RPMI8226 (cell line): ENCODE results near the gene EPHB1.

Source experiments
- DNase-seq: peaks from one replicate; pipeline ENCODE4 v3.0.0-alpha.2; 2015

Gene EPHB1

DNA sequence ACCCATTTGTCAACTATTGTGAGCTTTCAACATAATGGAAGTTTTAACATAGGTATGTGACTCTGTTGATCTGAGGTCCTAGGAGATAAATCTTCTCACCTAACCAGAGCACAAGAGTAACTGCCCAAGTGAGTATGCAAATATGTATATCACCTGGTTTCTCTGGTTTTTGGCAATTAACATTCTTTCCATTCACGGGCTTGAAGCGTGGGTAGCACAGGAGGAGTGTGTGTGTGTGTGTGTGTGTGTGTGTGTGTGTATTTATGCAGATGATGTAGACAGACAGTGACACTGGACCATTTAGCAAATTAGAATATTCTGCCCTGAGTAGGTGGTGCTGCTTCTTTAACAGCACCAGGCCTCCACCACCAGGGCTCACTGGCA lies 15.0 kb downstream of the EPHB1 start:
- no peak for DNase-seq

DNA sequence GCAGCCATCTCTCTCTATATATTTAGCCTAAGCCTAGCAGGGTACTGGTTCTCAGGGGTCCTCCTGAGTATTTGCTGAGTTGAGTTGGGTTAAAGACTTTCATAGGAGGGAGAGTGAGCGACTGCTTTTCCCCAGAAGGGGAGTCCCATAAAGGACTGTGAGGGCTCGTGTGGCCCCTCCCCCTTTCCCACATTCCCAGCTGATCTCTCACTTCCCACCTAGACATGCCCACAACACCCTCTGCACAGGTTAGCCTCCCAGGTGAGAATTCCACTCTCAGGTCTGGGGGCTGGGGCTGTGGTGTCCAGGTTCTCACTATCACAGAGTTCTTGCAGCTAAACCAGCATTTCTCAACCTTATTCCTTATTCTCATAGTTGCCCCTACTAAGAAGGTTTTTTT lies 15.8 kb downstream of the EPHB1 start:
- no peak for DNase-seq

DNA sequence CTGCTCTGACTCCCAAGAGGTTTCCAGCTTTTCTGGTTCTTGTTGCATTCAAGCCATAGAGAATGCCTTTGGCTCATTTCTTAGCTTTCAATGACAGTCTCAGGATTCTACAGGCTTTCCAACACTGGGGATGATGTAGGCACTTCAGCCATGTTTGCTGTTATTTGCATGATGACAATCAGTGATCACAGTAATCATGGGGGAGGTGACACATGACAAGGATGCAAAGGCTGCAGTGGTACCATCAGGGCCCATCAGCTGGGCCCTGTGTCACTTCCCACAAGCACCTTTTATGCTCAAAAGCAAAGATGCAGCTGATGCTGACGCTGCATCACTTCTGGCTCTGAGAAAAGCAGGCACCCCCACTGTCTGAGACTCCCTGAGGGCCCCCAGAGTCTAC lies 18.6 kb downstream of the EPHB1 start:
- DNase-seq: no peak

DNA sequence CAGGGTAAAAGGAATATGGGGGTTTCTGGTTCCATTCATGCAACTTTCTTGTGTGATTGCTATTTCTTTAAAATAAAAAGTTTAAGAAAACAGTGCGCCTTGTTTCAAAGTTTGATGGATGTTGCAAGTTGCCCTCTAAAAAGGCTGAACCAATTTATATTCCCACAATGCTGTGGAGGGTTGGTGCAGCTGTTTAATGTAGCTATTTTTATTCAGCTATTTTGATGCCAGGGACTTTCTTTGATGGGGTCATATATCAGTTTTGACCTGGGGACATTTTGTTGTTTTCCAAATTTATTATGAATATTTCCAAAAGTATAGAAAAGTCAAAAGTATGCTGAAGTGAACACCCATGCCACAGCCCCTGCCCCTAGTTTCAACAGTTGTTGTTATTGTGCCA lies 20.5 kb downstream of the EPHB1 start:
- DNase-seq: no peak

DNA sequence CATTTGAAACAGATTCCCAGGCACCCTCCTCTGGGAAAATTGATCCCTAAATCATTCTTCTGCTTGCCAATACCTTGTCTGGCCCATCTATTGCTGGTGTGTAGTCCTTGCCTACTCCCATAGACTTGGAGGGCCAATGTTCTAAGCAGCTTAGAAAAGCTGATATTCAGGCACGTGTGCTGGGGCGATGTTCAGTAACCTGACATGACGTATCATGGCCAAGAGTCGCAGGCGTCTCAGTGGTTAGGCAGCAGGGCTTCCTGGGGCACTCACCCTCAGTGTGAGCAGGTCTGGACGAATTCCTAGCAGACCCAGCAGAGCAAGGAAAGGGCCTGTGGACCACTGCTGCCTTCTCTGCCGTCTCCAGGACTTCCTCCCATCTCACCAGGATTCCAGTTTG lies 21.6 kb downstream of the EPHB1 start:
- no peak for DNase-seq

DNA sequence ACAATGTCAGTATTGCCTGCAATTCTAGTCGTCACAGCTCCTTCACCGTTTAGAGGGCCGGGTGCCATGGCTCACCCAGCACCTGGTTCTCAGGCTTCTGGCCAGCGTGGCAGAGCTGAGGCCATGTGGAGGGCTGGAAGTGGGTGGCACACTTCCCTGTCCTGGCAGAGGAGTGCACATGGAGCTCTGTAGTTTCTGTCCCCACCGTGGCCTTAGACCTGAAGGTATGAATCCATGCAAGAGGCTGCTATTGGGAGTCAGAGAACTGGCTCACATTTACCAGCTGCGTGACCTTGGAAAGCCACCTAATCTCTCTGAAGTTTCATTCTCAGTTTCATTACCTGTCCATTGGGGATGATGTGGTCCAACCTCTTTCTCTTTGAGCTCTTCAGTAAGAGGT lies 22.2 kb downstream of the EPHB1 start:
- peak; percentile 12 for DNase-seq

DNA sequence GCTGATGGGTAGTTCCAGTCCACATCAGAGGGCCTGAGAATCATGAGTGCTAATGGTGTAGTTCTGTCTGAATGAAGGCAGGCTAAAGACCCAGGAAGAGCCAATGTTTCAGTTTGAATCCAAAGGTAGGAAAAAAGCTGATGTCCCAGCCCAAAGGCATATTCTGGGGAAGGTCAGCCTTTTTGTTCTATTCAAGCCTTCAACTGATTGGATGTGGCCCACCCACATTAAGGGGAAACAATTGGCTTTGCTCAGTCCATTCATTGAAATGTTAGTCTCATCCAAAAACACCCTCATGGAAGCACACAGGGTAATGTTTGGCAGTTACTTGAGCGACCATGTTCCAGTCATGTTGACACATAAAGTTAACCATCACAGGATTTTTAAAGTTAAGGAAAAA lies 25.9 kb downstream of the EPHB1 start:
- no peak for DNase-seq

DNA sequence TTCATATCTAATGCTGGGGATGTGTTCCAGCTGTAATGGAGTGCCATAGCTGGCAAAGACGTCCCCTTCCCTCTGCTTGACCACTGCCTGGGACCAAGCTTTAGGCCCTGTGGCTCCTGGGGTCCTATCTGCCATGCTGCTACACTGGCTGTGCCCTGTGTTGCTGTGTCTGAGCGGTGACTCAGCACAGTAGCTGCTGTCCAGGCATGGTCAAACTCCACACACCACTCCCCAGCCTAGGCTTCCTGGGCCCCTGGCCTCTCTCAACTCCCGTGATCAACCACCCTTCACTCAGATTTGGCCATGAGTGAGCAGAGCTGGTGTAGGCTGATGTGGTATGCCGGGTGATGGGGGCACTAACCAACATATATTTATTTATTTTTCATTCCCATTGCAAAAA lies 27.0 kb downstream of the EPHB1 start:
- no peak for DNase-seq

DNA sequence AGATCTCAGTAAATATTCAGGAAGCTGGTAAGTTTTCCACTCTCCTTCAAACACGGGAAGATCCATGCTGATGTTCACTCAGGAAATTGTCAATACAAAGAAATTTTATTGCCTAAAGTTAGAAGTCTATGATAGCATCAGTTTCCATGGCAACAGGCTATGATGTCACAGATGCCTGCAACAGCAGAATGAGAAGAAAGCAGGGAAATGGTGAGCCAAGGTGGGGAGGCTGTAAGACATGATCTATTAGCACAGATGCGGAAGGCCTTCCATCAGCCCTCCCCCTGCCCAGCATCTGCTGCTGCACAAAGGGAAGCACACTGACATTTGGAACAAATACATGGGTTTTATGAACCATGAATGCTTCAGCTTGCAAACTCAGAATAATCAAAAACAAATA lies 28.6 kb downstream of the EPHB1 start:
- DNase-seq: no peak

DNA sequence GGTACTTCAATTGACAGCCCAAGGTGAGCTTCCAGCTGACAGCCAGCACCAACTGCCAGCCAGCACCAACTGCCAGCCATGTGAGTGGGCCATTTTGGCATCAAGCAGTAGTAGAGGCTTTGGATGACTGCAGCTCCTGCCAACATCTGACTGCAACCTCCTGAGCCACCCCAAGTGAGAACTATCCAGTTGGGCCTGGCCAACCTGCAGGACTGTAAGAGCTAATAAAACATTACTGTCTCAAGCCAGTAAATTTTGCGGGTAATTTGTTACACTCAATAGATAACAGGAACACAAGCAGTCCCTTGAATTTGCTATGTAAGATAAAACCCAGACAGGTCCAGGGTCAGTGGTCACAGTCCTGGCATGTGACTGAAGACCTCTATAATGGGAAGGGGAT lies 29.7 kb downstream of the EPHB1 start:
- no peak for DNase-seq

DNA sequence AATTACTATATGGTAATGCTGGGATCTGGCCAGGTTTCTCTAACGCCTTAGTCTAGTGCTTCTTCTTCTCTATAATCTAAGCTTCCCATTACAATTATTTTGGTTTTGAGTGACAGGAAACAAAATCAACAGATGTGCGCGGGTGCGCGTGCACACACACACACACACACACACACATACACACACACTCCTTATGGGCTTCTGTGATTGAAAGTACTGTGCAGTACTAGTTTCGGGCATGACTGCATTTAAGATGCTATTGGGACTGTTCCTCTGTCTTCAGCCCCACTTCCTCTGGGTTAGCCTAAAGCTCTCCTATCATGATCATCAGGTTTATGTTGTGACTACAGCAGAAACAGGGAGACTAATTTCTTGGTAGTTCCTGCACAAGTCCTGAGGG lies 32.2 kb downstream of the EPHB1 start:
- no peak for DNase-seq

DNA sequence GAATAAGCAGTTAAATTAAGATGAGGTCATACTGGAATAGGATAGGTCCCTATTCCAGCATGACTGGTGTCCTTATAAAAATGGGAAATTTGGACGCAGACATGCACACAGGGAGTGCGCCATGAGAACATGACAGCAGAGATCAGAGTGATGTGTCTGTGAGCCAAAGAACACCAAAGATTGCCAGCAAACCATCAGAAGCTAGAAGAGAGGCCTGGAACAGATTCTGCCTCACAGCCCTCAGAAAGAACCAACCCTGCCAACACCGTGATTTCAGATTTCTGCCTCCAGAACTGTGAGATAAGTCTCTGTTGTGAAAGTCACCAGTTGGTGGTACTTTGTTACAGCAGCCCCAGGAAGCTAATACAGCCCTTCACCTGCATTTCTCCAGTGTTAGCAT lies 34.7 kb downstream of the EPHB1 start:
- DNase-seq: no peak

DNA sequence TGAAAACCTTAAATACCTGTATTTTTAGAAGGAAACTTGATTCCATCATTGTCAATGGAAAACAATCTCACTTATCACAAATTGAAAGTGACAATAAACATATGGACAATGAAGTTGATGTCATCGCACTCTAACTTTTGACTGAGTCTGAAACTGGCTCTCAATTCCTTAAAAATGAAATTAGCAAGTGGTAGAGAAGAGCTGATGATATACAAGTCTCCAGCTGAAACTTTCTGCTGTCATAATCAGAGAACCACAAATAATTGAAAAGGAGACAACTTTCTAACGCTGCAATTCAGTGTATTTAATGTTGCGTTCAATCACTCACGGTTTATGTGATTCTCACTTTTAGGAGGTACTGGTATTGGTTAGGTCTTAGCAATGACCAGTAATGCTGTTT lies 37.5 kb downstream of the EPHB1 start:
- DNase-seq: no peak

DNA sequence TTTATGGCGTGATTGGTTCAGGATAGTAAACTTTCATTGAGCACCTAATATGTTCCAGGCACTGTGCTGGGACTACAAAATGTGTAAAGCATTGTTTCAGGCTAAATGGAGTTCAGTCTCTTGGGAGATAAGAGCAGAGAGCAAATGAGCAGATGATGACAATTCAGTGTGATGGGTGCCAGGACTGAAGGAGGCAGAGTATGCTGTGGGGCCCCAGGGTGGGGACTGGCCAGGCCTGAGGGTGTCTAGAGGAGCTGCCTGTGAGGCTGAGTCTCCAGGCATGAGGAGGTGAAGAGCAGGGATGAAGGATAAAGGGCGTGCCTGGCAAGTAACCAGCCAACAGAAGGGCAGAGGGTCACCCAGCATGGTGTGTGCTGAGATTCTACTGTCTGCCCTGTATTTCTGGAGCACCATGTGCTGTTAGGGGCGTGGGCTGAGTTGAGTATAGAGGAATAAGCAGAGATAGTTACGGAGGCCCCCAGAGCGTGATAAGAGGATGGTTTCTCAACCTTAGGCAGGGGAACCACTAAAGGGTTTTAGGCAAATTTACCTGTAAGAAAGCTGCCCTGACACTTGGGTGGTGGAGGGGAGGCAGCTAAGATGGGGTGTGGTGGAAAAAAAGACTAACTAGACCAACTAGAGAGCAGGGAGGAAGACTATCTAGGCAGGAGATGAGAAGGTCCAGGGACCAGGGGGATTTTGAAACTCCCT lies 38.5 kb downstream of the EPHB1 start:
- DNase-seq: no peak

DNA sequence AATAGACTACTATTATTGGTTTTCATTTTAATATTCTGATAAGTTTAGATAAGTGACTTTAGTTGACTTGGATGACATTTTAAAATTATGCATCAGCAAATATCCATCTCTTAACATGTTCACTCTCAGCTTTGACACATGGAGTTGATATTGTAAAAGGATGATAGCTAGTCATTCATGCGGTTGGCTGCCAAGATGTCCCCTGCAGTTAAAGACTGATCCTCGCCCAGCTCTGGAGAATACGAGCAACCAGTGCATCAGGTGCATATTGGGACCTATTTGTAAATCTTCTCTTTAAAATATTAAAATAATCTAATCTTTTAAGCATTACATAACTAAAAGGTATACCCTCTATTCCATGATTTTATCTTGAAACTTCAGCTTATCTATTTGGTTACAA lies 41.9 kb downstream of the EPHB1 start:
- no peak for DNase-seq

DNA sequence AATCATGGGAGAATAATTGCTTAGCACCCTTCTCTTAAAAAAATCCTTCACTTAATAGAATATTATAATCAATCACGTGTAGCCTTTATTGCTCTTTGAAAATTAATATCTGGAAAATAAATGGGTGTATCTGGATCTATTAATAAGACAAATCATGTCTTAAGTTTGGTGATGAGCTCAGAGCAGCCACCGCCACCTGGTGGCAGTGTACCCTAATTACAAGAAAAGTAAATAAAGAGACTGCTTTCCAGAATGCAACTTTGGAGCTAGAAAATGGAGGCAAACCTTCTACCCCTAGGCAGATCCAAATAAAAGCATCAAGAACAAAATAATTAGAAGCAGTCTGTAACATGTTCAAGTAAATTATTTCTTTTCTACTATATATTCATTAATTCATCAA lies 43.5 kb downstream of the EPHB1 start:
- DNase-seq: no peak

DNA sequence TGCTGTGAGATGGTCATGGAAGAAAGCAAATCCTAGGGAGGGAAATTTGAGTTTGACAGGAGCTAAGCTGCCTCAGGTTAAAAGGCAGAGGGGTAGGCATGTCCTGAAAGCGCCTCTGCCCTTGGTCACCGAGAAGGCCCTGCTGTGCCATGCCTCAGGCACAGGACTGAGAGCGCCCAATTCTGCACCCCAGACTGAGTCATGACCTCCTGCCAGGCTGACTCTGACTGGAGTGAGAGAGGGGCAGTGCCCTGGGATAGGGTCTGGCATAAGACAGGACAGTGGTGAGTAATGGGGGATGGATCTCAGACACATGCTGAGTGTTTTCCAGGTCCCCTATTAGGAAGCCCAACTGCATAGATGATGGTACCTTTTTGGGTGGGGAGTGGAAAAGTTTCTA lies 44.4 kb downstream of the EPHB1 start:
- no peak for DNase-seq

DNA sequence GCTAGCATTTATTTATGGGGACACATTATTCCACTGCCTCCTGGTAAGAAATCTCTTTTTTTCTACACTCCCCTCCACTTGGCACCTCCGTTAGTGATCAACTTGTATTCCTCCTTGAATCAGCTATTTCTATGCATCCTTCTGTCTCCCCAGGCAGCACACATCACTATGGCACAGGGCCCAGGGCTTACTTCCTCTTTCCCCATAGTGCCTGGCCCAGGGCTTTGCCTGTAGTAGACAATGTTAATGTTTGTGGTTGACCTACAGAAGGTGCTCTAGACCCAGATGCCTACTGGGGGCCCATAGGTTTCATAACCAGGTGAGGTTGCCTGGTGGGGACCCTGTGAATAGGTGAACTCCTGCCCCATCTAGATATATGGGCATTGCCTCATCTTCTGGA lies 44.9 kb downstream of the EPHB1 start:
- DNase-seq: peak; percentile 80

DNA sequence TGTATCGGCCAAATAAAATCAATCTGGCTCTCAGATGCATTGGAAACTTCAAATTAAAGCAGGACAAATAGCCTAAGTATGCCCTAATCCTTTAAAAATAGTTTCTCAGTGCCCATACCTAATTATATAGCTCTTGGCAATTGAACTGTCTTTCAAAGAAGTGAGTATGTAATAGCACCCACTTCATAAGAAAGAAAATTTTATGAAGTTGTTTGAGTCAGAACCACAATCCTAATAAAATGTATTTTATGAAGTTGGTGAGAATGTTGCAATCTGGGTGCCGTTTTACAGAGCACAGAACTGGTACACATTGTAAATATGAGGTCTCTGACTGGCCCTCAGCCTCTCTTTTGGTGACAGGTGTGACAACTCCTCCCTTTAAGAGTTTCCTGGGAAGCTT lies 45.4 kb downstream of the EPHB1 start:
- no peak for DNase-seq

DNA sequence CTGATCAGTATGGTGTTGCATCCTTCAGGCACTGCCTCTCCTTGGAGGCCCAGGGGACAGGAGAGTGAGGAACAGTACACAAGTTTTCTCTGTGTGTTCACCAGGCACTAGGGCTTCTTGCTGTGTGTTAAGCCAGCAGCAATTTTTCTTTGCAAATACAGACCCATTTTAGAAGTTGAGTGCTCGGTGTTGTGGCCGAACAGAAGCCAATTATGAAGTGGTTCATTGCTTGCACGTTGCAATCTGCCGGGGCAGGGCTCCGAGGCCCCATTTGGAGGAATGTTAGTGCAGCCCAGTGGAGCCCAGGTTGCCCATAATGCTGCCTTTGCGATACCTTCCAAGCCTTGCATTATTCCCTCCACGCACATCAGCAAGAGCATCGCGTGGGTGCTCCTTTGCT lies 51.0 kb downstream of the EPHB1 start:
- no peak for DNase-seq

DNA sequence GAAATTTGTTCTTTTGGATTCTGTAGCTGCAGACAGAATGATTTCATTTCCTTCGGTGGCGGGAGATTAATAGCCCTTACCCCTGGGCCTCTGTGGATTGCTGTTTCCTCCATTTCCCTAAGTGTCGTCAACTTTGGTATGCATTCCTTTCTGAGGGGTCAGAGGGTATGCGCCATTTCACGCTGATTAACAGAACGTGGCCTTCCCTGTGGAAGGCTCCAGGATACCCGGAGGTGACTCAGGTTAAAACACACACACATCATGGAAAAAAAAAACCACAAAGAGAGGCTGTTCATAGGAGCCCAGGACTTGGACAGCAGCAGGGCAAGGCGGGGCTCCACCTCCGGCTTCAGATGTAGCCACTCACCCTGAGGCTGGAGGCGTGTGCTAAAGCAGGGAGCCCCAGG lies 51.9 kb downstream of the EPHB1 start:
- no peak for DNase-seq

DNA sequence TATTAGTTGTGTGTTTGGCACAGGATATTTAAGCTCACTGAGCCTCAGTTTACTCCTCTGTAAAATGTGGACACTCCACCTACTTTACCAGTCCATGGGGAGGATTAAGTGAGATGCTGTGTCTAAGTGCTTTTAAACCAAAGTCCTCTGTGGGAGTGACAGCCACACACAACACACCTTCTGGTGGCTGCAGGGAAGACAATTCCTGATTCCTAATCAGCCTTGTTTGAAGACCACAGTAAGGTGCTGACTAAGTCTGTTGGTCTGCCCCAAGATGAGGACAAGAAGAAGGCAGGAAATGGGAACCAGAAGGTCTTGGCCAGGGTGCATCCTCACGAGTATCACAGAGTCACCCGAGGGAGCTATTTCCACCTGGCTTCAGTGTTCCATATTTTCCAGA lies 52.3 kb downstream of the EPHB1 start:
- no peak for DNase-seq

DNA sequence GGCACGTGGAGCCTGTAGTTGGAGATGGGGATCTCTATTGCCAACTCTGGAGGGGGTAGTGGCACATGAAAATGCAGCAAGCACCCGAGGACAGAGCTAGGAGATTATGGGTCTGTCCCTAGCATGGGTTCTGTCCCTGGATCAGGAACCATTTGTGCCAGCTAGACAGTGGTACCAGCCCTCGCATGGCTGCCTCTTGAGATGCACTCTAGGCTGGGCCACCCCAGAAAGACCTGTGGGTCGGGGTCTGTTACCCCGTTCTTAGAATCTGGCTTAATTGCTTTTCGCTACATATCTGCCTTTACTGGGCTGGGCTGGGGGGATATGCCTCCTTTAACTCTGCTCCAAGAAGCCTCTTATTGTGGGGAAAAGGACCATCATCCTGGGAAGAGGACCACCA lies 54.5 kb downstream of the EPHB1 start:
- DNase-seq: no peak

DNA sequence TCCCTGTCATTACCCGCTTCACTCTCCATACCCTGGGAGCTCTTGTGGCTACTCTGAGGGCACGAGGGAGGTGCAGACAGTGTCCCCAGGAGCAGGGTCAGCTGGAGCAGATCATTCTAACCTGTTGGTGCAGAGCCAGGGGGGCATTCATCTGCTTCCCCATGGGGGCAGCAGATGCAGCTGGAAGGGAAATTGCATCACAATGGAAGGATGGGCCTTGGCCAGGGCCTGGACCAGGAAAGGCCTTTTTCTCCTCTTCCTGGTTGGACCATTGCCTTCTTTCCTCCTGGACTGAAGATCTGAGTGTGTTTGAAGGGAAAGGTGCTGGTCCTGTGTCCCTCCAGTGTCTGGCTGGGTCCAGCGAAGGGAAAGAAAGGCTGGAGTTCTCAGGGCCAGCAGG lies 55.7 kb downstream of the EPHB1 start:
- no peak for DNase-seq

DNA sequence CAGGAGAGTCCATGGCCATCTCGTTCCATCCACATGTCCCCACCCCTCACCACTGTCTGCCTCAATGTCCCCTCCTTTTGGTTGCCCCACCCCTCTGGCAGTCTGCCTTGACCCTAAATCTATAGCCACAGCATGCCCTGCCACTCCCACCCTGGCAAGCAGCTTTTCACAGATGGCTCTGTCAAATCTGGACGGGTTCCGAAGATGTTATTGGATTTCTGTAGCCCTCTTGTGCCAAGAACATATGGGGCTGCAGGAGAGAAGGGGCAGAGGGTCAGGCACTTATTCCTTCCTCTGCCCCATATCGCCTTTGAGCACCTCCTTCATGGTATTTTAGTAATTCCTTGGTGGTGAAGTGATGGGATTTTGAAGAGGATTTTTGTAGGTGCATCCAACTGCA lies 57.1 kb downstream of the EPHB1 start:
- DNase-seq: no peak

DNA sequence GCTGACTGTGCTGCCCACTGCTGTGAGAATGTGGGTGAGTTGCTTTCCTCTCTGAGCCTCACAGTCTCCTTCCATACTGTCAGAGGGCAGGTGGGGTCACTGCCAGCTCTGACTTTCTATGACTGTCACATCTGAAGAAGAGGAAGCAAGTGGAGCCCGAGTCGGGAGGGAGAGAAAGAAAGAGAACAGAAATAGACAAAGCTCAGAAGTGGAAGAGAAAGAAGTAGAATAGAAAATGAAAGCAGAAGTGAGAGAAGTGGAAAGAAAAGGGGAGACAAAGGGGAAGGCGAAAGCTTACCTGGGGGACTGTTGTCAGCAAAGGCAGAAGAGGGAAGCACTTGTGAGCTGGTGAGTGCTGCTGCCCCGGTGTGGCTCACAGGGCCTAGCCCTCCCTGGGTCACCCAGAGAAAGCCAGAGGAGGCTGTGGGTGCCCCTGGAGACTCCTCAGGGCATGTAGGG lies 57.9 kb downstream of the EPHB1 start:
- peak; percentile 82 for DNase-seq
